ENCODE results near the gene PRICKLE1.

- TF ChIP-seq, protein P1, sequence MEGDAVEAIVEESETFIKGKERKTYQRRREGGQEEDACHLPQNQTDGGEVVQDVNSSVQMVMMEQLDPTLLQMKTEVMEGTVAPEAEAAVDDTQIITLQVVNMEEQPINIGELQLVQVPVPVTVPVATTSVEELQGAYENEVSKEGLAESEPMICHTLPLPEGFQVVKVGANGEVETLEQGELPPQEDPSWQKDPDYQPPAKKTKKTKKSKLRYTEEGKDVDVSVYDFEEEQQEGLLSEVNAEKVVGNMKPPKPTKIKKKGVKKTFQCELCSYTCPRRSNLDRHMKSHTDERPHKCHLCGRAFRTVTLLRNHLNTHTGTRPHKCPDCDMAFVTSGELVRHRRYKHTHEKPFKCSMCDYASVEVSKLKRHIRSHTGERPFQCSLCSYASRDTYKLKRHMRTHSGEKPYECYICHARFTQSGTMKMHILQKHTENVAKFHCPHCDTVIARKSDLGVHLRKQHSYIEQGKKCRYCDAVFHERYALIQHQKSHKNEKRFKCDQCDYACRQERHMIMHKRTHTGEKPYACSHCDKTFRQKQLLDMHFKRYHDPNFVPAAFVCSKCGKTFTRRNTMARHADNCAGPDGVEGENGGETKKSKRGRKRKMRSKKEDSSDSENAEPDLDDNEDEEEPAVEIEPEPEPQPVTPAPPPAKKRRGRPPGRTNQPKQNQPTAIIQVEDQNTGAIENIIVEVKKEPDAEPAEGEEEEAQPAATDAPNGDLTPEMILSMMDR (IDR thresholded peaks at IDR 0.05) = no peak
- TF ChIP-seq EZH2 (IDR thresholded peaks at IDR 0.05; ENCODE audit: borderline replicate concordance, insufficient read depth, low read depth, low read length, poor library complexity, severe bottlenecking) = no peak
These were observed 18.8 kb upstream of the PRICKLE1 start for GRCh38 chr12:42608196-42608825.
